ENCODE results near the gene CHKA. TPM values are rescaled to one million over a fixed set of nuclear protein-coding genes. Genes with fewer than 3 reads are reported as not detected.

The CHKA gene
- polyA plus RNA-seq, 1 donor (not counting 4 experiments of a cell fraction or from before 2014, with no cell fraction given), result 7.1 TPM

- H2AFZ ChIP-seq (ENCODE audit: control insufficient read depth, low read length), result no peak overlapping the region
- FAIRE-seq, result no peak
- no peaks in the 10 kb centered on the region for H3K79me2 ChIP-seq (ENCODE audit: control insufficient read depth, insufficient read depth, low read length)
- no peak overlapping the region for H3K9ac ChIP-seq (ENCODE audit: control insufficient read depth, extremely low read depth, insufficient read depth, low read length)
- no peak for TF ChIP-seq EZH2 (IDR thresholded peaks at IDR 0.05; ENCODE audit: low read length)
- no peak for TF ChIP-seq CTCF (optimal IDR thresholded peaks at IDR 0.05 in 1 of 3, IDR thresholded peaks at IDR 0.05 in 1 of 3, conservative IDR thresholded peaks at IDR 0.05 in 1 of 3; ENCODE audit: extremely low read depth in 1 of 3, insufficient read depth in 2 of 3, low read length in 3 of 3)
- peaks cover 45% of the 10 kb centered on the region for H3K4me1 ChIP-seq (ENCODE audit: control insufficient read depth, extremely low read depth, insufficient read depth, low read length)
- dilution Hi-C loops (cut with MboI; ENCODE audit: extremely low pct_ligation_motif_present, low sequenced_read_pairs), result no loop called here
- no peaks in the 10 kb centered on the region for H4K20me1 ChIP-seq (ENCODE audit: control insufficient read depth, extremely low read depth, insufficient read depth, low read length)
- H3K9me1 ChIP-seq (ENCODE audit: control insufficient read depth, extremely low read depth, insufficient read depth, low read length), result no peaks in the 10 kb centered on the region
- no peaks in the 10 kb centered on the region for H3K9me3 ChIP-seq (ENCODE audit: control insufficient read depth, low read depth, low read length)
- no peak overlapping the region for H3K27ac ChIP-seq (ENCODE audit: control insufficient read depth, insufficient read depth, low read length)
- no peak overlapping the region for H3K4me3 ChIP-seq (ENCODE audit: control insufficient read depth in 2 of 3, extremely low read depth in 1 of 3, insufficient read depth in 2 of 3, low read depth in 1 of 3, low read length in 3 of 3)
- H3K4me2 ChIP-seq (ENCODE audit: control insufficient read depth, extremely low read depth, insufficient read depth, low read depth, low read length), result no peak overlapping the region
- no peaks in the 10 kb centered on the region for H3K27me3 ChIP-seq (ENCODE audit: control insufficient read depth, extremely low read depth, insufficient read depth, low read length)
- no peak for DNase-seq (ENCODE audit: low read depth, low spot score)
- H3K36me3 ChIP-seq (ENCODE audit: control insufficient read depth in 2 of 2, extremely low read depth in 1 of 2, insufficient read depth in 2 of 2, low read length in 2 of 2), result no peaks in the 10 kb centered on the region
These were observed 108.9 kb downstream of the CHKA start for GRCh38 chr11:68012044-68012842.

GRCh38 chr11:68011051-68011943 is 109.9 kb downstream of the CHKA start:
- DNase-seq (ENCODE audit: low read depth, low spot score) (no peak), FAIRE-seq (no peak)
- Histone ChIP-seq H3K27me3 (ENCODE audit: control insufficient read depth, extremely low read depth, insufficient read depth, low read length) (no peaks in the 10 kb centered on the region), H3K79me2 (ENCODE audit: control insufficient read depth, insufficient read depth, low read length) (no peaks in the 10 kb centered on the region), H2AFZ (ENCODE audit: control insufficient read depth, low read length) (no peak overlapping the region), H3K4me1 (ENCODE audit: control insufficient read depth, extremely low read depth, insufficient read depth, low read length) (peaks cover 42% of the 10 kb centered on the region), H3K9me1 (ENCODE audit: control insufficient read depth, extremely low read depth, insufficient read depth, low read length) (no peaks in the 10 kb centered on the region), H3K9ac (ENCODE audit: control insufficient read depth, extremely low read depth, insufficient read depth, low read length) (no peak overlapping the region), H3K4me2 (ENCODE audit: control insufficient read depth, extremely low read depth, insufficient read depth, low read depth, low read length) (no peak overlapping the region), H3K27ac (ENCODE audit: control insufficient read depth, insufficient read depth, low read length) (no peak overlapping the region), H3K9me3 (ENCODE audit: control insufficient read depth, low read depth, low read length) (no peaks in the 10 kb centered on the region), H3K4me3 (ENCODE audit: control insufficient read depth in 2 of 3, extremely low read depth in 1 of 3, insufficient read depth in 2 of 3, low read depth in 1 of 3, low read length in 3 of 3) (no peak overlapping the region), H3K36me3 (ENCODE audit: control insufficient read depth in 2 of 2, extremely low read depth in 1 of 2, insufficient read depth in 2 of 2, low read length in 2 of 2) (no peaks in the 10 kb centered on the region), H4K20me1 (ENCODE audit: control insufficient read depth, extremely low read depth, insufficient read depth, low read length) (no peaks in the 10 kb centered on the region)
- dilution Hi-C loops (cut with MboI; ENCODE audit: extremely low pct_ligation_motif_present, low sequenced_read_pairs), result no loop called here
- TF ChIP-seq EZH2 (IDR thresholded peaks at IDR 0.05; ENCODE audit: low read length), result no peak
- TF ChIP-seq CTCF (optimal IDR thresholded peaks at IDR 0.05 in 1 of 3, IDR thresholded peaks at IDR 0.05 in 1 of 3, conservative IDR thresholded peaks at IDR 0.05 in 1 of 3; ENCODE audit: extremely low read depth in 1 of 3, insufficient read depth in 2 of 3, low read length in 3 of 3), result no peak
